NCI-H128 (cell line): ENCODE results near the gene TBC1D14.
"Not testable (repeated sequence)": the region's sequence is repeated elsewhere in the genome, so short reads cannot be mapped to it uniquely, and the experiment has no call there.

Experiments
- DNase-seq: peaks from one replicate; lab custom pipeline; 2025; ENCODE audit not compliant: unreplicated experiment; lab: John Stamatoyannopoulos, UW

Gene TBC1D14

GRCh38 chr4:6890358-6890757 is 19.3 kb upstream of the TBC1D14 start:
- DNase-seq = no peak

- not testable (repeated sequence) for DNase-seq
Observed at GRCh38 chr4:6890971-6891370, 18.7 kb upstream of the TBC1D14 start.

GRCh38 chr4:6891436-6892170 is 18.0 kb upstream of the TBC1D14 start:
- no peak for DNase-seq

GRCh38 chr4:6892190-6892908 is 17.3 kb upstream of the TBC1D14 start:
- DNase-seq = no peak

- no peak for DNase-seq
Observed at GRCh38 chr4:6892909-6893202, 16.8 kb upstream of the TBC1D14 start.

- DNase-seq = no peak
Observed at GRCh38 chr4:6893449-6894085, 16.1 kb upstream of the TBC1D14 start.

- no peak for DNase-seq
Observed at GRCh38 chr4:6894086-6894478, 15.5 kb upstream of the TBC1D14 start.

GRCh38 chr4:6894528-6895498 is 14.8 kb upstream of the TBC1D14 start:
- DNase-seq = no peak

- no peak for DNase-seq
Observed at GRCh38 chr4:6896035-6896434, 13.6 kb upstream of the TBC1D14 start.

GRCh38 chr4:6898763-6899162 is 10.9 kb upstream of the TBC1D14 start:
- DNase-seq = no peak

- DNase-seq = no peak
Observed at GRCh38 chr4:6900181-6900812, 9.3 kb upstream of the TBC1D14 start.

- DNase-seq = no peak
Observed at GRCh38 chr4:6900956-6901355, 8.7 kb upstream of the TBC1D14 start.

GRCh38 chr4:6901669-6902317 is 7.8 kb upstream of the TBC1D14 start:
- no peak for DNase-seq

- no peak for DNase-seq
Observed at GRCh38 chr4:6902318-6903042, 7.1 kb upstream of the TBC1D14 start.

- peak; percentile 5 for DNase-seq
Observed at GRCh38 chr4:6905516-6906445, 3.8 kb upstream of the TBC1D14 start.

- DNase-seq = not testable (repeated sequence)
Observed at GRCh38 chr4:6906486-6906885, 3.1 kb upstream of the TBC1D14 start.

GRCh38 chr4:6907658-6908191 is 1.9 kb upstream of the TBC1D14 start:
- DNase-seq = no peak

GRCh38 chr4:6908432-6909112 is 1.1 kb upstream of the TBC1D14 start:
- no peak for DNase-seq
